Mesodermal cell (in vitro differentiated cells): ENCODE data around the gene PARP16. TPM values are rescaled to one million over a fixed set of nuclear protein-coding genes. Genes with fewer than 3 reads are reported as not detected.

ENCODE experiments used
- H3K27ac ChIP-seq: 2 replicates; pipeline ENCODE4 v1.7.0; 2013; ENCODE audit warnings: mild to moderate bottlenecking, low read depth, low read length, moderate library complexity; ENCODE audit not compliant: severe bottlenecking
- H3K36me3 ChIP-seq: 2 replicates; pipeline ENCODE4 v1.7.1; 2013; ENCODE audit warnings: mild to moderate bottlenecking, low read length, moderate library complexity; ENCODE audit not compliant: control insufficient read depth, insufficient read depth
- H3K4me1 ChIP-seq: one replicate; pipeline ENCODE4 v1.7.1; 2013; ENCODE audit warnings: mild to moderate bottlenecking, low read length; ENCODE audit not compliant: insufficient read depth, control insufficient read depth, poor library complexity, severe bottlenecking
- H3K4me3 ChIP-seq: 2 replicates; pipeline ENCODE4 v1.7.0; 2013; ENCODE audit warnings: low read length, control low read depth, mild to moderate bottlenecking; ENCODE audit not compliant: insufficient read depth, poor library complexity, severe bottlenecking; ENCODE audit errors: extremely low read depth
- H3K9me3 ChIP-seq: 2 replicates; pipeline ENCODE4 v1.7.1; 2013; ENCODE audit warnings: mild to moderate bottlenecking, low read length, moderate library complexity; ENCODE audit not compliant: control insufficient read depth
- WGBS, 2 experiments: methylation state at CpG; one replicate each; pipeline ENCODE4 v1.1.5; 2013; ENCODE audit warnings: missing lambda C conversion rate in 2 of 2; ENCODE audit not compliant: insufficient coverage in 2 of 2; 5-methylcytosine and 5-hydroxymethylcytosine counted together
- polyA plus RNA-seq, 2 experiments: library from polyadenylated mRNA; stranded (reverse); fragments of 50-300 nt; gene quantifications; one replicate each; pipeline ENCODE4 v1.2.3, GENCODE V29; 2013

The PARP16 gene
- 5.6 TPM for polyA plus RNA-seq (2013, experiment 1 of 2)
- 6.3 TPM for polyA plus RNA-seq (2013, experiment 2 of 2)

DNA sequence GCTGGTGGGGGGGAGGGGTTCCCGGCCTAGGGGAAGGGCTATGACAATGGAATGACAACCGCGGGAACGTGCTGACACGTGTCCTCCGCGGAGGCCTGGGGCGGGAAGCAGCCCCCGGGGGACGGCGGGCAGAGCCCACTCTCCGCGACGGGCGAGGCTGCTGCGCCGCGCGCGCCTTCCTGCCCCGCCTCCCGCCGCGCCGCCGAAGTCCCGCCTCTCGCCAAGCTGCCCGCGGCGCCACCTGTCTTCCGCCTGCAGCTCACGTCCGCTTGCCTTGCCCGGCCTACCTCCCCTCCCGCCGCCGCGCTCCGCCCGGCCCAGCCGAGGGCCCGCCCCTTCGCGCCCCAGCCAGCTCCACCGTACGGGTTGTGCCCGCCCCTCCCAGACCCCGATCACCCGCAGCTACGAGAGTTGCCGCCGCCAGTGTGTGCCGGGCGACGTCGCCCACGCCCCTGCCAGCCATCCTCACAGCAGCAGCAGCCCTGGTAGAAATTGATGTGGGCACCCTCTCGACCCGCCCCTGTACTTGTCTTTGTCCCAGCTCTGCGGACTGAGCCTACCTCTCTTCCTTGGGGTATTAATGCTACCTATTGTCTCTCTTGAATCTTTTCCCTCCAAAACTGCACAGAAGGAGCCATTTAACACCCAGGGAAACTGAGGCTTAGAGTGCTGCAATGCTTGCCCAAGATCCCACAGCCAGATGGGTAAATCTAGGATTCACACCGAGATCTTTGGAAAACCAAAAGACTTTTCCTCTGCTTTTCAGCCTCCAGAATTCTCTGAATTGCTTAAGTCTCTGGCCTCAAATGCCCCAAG, at the start of gene PARP16:
Gene PARP16 (minus strand): TSS at position 180 of the 816 bp plus-strand sequence. CDS start 457 bp downstream, outside the sequence.
- 2 to 4% methylated on average over 40 to 58 of the region's 62 CpGs for WGBS, 2 experiments
- Histone ChIP-seq H3K4me1 (no peaks in the 10 kb centered on the region), H3K9me3 (no peaks in the 10 kb centered on the region), H3K4me3 (peak within 1 kb of the TSS; percentile 60), H3K36me3 (no peaks in the 10 kb centered on the region), H3K27ac (peak within 1 kb of the TSS; percentile 69)

DNA sequence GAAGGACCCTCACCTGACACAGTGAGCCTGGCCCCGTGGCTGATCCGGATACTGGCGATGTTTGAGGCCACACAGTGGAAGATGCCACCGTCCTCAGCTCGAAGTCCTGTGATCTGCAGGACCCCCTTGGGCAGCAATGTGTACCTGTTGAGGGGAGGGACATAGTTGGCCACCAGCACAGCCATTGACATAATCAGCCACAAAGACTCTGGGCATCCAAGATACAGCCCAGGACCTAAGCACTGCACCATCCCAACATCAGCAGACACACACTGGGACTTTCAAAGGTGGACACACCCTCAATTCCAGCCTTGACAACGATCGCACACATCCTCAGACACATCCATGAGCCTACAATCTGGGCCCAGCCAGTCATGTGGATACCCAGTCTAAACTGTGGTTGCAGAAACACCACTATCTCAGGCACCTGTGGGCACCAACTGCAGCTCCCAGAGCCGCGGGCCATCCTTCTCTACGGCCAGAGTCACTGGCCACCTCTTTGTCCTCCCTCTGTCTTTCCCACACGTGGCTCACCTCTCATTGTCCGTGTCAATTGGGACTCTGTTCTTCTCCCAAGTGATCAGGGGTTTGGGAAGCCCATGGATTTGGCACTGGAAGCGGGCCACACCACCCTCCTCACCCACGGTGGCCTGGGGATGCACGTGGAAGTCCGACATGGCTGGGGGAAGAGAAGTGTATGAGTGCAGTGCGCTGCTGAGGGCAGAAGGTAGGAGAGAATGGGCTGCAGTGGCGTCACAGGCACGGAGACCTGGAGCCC, 48.8 kb upstream of the PARP16 start:
- peaks cover 50% of the 10 kb centered on the region for H3K4me1 ChIP-seq
- peaks cover 24% of the 10 kb centered on the region for H3K36me3 ChIP-seq
- 93 to 95% methylated on average over 14 to 16 of the region's 19 CpGs for WGBS, 2 experiments
- no peak overlapping the region for H3K27ac ChIP-seq
- H3K4me3 ChIP-seq: no peak overlapping the region
- H3K9me3 ChIP-seq: no peaks in the 10 kb centered on the region

DNA sequence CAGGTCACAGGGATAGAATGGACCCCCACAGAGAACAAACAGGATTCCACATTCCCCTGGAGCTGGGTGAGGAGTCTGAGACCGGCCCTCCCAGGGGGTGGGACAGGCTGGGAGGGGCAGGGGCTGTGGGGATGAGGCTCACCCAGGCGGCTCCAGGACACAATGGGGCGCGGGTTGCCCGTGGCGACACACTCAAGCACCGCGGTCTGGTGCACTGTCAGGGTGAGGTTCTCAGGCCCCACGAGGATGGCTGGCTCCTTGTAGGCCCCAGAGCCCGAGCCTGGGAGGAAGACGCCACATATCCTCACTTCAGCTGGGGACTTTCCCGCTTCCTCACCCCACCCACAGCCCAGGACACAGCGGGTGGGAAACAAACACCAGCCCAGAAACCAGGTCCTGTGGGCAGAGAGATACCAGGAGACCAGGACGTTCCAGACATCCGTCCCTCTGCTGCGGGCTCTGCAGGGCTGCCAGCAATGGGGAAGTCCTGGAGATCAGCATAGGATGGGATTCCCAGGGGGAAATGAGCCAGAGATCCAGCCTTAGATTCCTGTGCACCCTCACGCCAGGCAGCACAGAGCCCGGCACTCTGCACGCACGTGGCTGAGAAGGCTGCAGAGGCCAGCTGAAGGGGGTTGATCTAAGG, 48.0 kb upstream of the PARP16 start:
- Histone ChIP-seq H3K4me3 (no peak overlapping the region), H3K27ac (peak overlapping the region; percentile 45), H3K4me1 (peaks cover 43% of the 10 kb centered on the region), H3K36me3 (peaks cover 32% of the 10 kb centered on the region), H3K9me3 (no peaks in the 10 kb centered on the region)
- WGBS, 2 experiments: 42 to 50% methylated on average over 17 to 18 of the region's 20 CpGs

DNA sequence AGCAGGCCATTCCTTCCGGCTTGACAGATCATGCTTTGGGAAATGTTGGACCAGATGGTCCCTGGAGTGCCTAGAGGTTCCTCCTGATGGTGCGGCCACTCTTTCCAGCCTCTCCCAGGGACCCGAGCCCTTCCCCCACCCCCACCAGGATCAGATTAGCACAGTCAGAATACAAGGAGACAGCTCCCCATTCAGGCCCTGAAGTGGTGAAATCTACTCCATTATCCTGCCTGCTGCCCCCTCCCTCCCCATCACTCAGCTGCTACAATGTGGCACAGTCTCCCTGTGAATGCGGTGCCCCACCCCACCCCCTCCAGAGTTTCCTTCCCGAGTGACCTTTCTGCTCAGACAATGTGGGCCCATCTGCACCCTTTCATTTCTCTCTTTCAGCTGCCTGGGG, 47.2 kb upstream of the PARP16 start:
- no peak overlapping the region for H3K4me3 ChIP-seq
- peak overlapping the region; percentile 45 for H3K27ac ChIP-seq
- H3K36me3 ChIP-seq: peaks cover 40% of the 10 kb centered on the region
- no peaks in the 10 kb centered on the region for H3K9me3 ChIP-seq
- 51 to 84% methylated on average over 3 to 4 of the region's 5 CpGs for WGBS, 2 experiments
- peaks cover 37% of the 10 kb centered on the region for H3K4me1 ChIP-seq

DNA sequence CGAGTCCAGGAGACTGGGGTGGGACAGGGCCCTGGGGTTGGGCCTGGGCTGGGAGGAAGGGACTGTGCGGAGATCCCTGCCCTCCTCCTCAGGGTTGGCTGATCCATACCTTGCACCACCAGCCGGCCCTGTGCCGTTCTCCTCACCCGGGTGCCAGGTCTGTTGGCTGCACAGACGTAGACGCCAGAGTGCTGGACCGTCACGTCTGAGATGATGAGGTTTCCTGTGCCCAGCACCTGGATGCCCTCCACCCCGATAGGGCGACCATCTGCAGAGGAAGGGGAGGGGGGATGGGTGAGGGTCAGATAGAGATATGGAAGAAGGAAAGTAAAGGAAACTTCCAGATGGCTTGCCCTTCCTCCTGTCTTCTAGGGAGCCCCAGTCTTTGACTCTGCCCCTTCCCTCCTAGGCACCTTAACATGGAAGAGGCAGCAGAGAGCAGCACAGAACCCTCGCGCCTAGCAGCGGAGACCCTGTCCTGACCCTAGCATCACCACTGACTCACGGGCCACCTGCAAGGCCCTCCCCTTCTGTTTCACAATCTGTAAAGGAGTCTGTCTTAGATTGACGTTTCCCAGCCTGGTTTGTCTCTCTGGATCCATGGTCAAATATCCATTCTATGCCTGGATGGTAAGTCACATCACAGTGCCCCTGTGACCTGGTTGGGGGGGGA, 46.6 kb upstream of the PARP16 start:
- WGBS, 2 experiments: 91% methylated on average over 15 to 16 of the region's 16 CpGs
- Histone ChIP-seq H3K27ac (no peak overlapping the region), H3K9me3 (no peaks in the 10 kb centered on the region), H3K36me3 (peaks cover 44% of the 10 kb centered on the region), H3K4me1 (peaks cover 31% of the 10 kb centered on the region), H3K4me3 (no peak overlapping the region)

DNA sequence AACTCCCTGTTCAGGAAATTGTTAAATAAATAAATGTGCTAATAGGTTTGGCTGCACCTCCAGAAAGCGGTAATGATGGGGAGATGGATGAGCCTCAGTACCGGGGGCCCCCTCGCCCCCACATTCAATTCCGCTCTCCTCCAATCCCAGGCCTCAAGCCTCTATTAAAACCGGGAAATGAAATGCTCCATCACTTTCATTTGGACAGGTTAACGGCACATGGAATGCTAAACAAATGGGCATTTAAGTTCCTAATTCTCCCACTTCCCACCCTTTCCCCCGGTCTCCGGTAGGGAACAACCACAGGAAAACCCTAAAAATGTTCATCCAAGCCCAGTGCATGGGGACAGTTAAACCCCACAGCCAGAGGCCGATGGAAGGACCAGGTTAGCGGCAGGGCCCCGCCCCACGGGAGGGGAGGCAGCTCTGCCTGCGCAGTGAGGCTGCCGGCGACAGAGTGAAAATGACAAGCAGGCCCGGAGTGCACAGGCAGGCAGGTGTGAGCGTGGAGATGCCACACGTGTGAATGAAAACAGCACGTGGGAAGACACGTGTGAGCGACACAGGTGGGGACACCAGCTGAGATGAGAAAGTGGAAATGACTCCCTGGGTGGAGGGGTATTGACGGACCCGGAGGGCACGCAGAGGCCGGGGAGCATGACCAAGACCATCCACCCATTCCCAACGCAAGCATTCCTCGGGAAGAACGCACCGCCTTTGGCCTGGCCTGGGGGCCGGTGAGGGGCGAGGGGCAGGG, 45.9 kb upstream of the PARP16 start:
- H3K9me3 ChIP-seq: no peaks in the 10 kb centered on the region
- no peak overlapping the region for H3K4me3 ChIP-seq
- H3K4me1 ChIP-seq: peaks cover 24% of the 10 kb centered on the region
- H3K36me3 ChIP-seq: peaks cover 49% of the 10 kb centered on the region
- no peak overlapping the region for H3K27ac ChIP-seq
- 95 to 96% methylated on average over 21 to 24 of the region's 31 CpGs for WGBS, 2 experiments

DNA sequence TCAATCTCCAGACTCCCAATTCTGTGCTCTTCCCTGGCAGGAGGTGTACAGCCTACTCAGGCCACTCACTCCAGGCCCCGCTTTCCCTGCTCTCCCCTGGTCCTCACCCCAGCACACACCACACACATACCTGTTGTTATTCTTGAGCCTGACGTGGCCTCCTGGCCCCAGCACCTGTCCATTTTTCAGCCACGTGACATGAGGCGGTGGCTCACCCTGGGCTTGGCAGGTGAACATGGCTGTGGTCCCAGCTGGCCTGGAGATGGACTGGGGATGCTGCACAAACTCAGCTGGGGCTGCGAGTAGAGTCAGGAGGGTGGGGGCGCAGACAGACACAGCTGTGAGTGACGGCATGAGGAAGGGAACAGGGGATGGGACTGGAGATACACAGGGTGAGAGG, 45.1 kb upstream of the PARP16 start:
- H3K4me3 ChIP-seq: no peak overlapping the region
- peaks cover 17% of the 10 kb centered on the region for H3K4me1 ChIP-seq
- H3K36me3 ChIP-seq: peaks cover 49% of the 10 kb centered on the region
- H3K9me3 ChIP-seq: no peaks in the 10 kb centered on the region
- no peak overlapping the region for H3K27ac ChIP-seq
- WGBS, 2 experiments: 97% methylated on average over 6 of the region's 7 CpGs

GRCh38 chr15:65330934-65331645, 44.4 kb upstream of the PARP16 start:
- WGBS, 2 experiments: 94 to 96% methylated on average over 20 to 22 of the region's 22 CpGs

DNA sequence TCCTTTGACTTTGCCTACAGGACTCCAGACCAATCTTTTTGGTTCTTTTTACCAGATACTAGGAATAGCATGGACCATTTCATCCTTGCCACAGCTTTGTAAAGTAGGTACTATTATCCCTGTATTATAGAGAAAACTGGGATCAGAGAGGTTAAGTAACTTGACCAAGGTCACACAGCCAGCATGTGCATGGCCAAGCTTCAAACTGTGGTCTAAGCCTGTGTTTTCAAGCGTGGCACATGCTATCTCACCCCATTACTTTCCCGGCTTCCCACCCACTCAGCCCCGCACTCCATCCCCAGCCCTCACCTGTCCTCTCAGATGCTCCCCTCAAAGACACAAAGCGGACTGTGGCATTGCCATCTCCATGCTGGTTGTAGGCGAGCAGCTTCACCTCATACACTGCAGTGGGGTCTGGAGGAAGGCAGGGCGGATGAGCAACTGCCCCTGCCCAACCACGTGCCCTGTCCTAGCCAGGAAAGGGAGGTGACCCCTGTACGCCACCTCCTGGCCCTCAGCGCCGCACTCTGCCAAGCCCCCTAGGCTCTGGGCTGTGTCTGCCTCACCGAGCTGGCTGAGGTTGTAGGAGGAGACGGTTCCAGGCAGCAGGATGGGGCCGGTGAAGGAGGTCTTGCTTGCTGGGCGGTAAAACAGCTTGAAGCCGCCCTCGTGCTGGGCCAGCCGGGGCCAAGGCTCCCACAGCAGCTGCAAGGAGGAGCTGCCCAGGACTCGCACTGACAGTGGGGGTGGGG, 43.5 kb upstream of the PARP16 start:
- H3K36me3 ChIP-seq: peaks cover 49% of the 10 kb centered on the region
- no peaks in the 10 kb centered on the region for H3K9me3 ChIP-seq
- no peak overlapping the region for H3K4me3 ChIP-seq
- WGBS, 2 experiments: 93 to 95% methylated on average over 13 to 18 of the region's 18 CpGs
- no peak overlapping the region for H3K27ac ChIP-seq
- H3K4me1 ChIP-seq: peaks cover 14% of the 10 kb centered on the region

More at GRCh38 chr15:65330934-65331645, 44.4 kb upstream of the PARP16 start:
- Histone ChIP-seq H3K4me3 (no peak overlapping the region), H3K36me3 (peaks cover 49% of the 10 kb centered on the region), H3K9me3 (no peaks in the 10 kb centered on the region), H3K4me1 (peaks cover 15% of the 10 kb centered on the region), H3K27ac (no peak overlapping the region)
